ENCODE results near the gene EPS8.

The EPS8 gene

DNA sequence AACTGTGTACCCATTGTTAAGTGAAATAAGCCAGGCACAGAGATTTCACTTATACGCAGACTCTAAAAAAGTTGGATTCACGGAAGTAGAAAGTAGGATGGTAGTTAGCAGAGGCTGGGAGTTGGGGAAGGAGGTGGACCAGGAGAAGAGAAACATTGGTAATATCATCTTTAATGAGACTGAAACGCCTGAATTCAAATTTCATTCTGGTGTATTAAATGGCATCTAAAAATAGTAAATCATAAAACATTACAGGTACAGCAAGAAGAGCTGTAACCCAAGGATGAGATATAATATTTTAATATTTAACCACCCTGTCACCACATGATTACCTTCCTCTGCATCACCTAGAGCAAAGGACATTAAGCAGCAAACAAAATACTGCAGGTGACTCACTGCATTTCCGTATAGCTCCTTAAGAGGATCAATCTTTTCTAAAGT, 99.4 kb downstream of the EPS8 start:
- no peak for DNase-seq (ENCODE audit: low read depth)

DNA sequence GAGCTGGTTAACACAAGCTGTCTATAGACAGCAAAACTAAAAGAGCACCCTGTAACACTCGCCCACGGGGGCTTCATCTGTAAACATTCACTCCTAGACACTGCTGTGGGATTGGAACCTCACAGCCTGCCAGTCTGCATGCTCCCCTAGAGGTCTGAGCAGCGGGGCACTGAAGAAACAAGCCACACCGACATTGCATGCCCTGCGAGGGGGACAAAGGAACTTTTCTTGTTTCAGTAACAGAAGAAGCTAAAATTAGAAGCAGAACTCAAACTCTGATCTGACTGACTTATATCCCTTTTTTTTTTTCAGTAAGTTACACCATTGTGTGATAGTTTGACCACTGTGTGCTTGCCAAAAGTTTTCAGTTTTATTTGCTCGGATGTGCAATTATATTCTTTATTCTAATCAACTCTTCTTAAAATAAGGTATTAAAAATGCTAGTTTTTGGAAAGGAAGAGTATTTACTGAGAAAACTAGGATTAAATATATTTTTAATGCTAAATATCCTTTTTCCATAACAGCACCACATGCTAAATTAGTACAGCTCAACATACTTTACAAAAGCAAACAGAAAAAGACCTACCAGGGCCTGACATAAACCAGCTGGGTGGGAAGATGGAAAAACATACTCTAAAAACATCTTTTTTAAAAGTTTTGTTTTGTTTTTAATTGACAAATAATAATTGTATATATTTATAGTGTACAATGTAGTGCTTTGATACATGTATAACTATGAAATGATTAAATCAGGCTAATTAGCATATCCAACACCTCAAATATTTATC, 100.2 kb downstream of the EPS8 start:
- DNase-seq (ENCODE audit: low read depth), result no peak

DNA sequence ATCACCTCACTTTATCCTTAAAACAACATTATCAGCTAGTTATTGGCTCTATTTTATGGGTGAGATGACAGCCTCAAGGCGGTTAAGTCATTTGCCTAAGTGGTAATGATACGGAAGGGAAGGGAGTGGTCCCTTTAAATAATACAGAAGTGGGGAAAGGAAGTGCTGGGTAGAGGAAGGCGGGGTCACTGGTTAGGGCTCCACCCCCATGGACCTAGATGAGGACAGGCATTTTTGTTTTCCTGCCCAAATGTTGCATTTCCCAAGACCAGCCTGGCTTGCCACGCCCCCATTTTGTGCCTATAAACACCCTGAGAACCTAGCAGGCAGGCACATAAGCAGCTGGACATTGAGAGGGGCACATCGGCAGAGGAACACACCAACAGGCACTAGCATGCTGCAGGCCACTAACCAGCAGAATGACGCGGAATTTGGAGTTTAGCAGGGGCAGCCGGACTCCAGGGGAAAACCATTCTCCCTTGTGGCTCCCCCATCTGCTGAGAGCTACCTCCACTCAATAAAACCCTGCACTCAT, 100.9 kb downstream of the EPS8 start:
- DNase-seq (ENCODE audit: low read depth), result peak; percentile 36

DNA sequence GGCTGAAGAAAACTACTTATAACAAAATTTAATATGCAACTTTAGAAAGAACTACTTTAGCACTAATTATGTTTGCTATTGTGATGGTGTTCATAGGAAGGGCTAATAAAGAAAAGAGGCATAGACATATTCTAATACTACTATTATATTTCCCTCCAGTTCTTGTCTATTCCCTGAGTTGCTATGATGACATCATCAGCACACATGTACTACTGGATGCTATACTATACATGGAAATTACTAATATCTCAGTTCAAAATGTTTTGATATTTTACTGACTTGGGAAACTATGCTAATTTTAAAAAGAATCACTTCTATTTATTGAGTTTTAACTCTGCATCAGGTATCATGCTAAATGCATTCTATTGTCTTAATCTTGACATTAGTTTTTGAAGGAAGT, 101.6 kb downstream of the EPS8 start:
- no peak for DNase-seq (ENCODE audit: low read depth)

DNA sequence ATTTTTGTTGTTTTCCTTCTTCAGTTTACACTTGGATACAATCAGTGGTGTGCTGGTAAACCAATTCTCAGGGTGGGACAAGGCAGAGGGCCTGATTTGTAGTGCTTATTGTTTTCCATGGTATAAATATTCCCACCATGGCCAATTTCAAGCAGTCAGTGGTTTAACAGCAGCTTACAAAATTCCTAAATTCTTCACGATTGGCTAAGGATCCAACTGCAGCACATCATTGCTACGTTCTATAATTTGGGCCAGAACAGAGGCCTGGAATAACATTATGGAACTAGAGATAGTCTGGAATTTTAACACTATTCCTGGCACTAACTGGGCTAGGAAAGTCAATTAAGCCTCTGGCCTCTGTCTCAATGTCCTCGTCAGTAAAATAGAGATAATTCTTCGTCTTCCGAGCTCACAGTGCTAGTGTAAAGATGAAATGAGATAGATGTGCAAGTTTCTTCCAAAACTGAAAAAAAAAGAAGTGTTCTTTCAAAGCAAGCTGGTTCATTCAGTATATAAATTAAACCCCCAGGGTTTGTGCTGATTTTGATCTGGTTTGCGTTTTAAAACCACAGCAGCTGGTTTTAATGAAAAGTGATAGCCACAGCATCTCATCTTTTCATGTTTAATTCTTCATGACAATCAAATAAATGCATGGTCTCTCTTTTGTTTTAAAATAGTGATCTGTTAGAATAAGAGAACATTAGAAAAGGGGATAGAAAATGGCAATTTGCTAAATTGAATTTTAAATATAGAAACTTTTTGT, 104.1 kb downstream of the EPS8 start:
- no peak for DNase-seq (ENCODE audit: low read depth)

DNA sequence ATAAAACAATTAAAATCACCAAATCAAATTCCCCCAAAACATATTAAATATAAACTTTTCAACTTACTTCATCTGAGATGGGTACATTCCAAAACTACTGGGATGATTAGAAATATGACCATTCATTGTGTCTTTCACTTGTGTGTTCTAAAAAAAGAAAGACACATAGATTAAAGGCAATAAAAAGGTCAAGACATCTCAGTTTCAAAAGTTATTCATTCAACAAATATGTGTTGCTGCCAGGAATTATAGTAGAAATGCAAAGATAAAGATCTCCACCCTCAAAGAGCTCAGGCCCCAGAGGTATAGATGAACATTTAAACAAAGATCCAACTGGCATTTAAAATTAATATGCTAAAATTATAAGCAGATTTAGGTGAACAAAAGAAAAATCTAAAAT, 106.4 kb downstream of the EPS8 start:
- no peak for DNase-seq (ENCODE audit: low read depth)

DNA sequence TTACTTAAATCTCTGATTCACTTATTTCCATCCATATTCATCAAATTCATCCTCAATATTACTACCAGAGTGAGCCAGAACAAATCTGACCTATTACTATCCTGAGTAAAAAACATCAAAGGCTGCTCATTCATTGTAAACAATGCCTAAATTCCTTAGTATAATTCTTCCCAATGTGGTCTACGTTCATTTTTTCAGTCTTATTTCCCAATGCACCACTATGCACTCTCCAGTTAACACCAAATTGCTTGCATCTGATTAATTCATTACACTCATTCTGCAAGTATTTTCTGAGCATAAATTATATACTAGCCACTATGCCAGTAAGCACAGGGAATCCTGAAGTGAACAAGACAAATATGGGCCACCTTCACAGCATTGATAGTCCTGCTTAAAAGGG, 110.0 kb downstream of the EPS8 start:
- no peak for DNase-seq (ENCODE audit: low read depth)

DNA sequence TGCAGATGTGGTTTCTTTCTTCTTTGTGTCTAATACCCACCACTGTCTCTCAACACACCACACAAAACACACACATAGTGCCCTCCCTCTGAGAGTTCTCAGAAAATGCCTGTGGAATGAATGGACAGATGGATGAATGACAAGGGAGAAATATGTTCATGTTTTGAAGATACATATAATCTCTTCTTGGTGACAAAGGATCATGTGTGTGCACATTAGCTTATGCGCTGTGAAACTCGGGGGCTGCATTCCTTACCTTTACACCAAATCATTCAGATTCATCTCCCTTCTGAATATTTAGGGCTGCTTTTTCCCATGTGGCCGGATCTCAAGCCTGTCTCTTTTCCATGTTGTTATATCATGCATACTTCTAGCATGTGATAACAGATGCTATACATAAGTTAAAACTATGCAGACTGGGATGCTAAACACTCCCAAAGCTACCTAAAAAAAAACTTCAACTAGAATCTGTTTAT, 111.4 kb downstream of the EPS8 start:
- no peak for DNase-seq (ENCODE audit: low read depth)

DNA sequence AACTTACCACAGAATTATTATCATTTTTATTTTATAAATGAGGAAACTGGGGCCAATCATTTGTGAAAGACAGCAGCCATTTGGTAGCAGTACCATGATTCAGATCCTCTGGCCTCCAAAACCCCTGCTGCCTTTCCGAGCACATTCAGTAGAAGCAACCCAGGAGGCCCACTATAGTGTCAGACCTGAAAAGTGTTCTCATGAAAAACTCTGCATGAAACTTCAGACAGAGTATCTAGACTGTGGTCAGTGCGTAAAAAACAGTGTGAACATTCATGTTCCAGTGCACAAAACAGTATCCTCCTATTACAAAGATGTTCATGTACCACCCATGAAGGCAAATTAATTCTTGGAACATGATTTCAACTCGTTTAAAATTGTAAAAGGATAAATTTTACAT, 112.0 kb downstream of the EPS8 start:
- DNase-seq (ENCODE audit: low read depth), result no peak

DNA sequence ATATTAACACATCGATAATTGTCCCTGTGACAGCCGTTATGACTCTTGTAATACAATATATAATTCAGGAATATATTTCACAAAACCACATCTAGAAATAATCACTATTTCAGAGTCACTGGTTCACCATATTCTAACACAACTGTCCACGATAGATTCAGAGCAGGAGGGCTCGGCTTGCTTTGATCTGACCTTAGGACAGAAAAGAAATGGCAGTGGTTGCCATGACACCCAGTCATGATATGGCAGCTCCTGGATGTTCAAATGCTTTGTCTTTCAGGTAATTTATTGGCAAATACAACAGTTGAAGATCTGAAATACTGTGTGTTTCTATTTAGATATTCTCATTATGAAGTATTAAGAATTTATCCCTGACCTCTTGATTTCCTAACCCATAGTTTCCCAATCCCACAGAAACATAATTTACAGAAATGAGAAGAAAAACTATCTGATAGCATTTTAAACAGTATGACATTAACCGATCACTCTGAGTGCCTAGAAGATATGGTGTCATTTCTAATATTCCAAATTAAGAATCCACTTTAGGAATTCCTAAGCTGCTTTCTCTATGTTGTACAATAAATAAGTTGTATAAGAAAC, 116.4 kb downstream of the EPS8 start:
- DNase-seq (ENCODE audit: low read depth), result no peak

DNA sequence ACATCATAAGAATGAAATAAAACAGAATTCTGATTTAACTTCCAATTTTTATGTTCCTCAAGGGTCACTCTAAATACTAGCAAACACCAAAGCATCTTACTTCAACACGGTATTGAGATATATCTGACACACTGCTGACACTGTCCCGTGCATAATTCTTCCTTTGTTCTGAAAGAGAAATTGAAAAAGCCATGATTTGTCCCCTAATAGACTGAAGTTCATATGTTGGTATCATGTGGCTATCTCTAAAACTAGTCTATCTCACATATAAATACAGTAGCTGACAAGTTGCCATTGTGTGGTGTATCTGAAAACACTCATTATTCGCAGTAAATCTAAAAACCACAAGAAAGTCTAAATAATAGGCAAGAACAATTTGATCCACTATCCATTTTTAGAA, 118.4 kb downstream of the EPS8 start:
- DNase-seq (ENCODE audit: low read depth), result no peak

DNA sequence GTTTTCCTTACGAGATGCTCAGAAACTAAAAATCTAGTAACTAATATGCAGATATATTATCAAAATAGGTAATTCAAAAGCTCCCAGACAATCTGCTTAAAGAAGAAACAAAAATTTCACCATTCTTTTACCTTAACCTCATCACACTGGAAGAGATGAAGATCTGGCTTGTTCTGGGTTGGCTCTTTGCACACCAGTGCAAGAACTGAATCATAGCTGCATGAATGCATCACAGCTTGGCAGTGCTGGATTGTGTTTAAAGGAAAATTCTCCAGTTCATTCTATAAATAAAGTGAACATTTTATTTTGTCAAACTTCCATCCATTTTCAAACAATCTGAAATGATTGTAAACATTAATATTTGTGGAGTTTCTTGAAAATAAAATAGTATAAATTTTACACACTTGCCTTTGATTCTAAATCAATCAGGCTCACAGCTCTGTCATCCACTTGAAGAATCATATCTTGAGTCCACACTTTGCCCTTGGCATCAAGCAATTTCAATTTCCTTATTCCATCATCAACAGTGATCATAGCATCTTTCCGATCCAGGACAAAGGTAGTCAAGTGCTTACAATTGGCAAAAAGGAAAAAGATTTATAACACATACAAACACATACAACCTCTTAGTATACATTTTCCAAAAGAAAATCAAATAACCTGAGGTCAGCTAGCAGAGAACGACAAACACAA, 119.8 kb downstream of the EPS8 start:
- DNase-seq (ENCODE audit: low read depth), result no peak

DNA sequence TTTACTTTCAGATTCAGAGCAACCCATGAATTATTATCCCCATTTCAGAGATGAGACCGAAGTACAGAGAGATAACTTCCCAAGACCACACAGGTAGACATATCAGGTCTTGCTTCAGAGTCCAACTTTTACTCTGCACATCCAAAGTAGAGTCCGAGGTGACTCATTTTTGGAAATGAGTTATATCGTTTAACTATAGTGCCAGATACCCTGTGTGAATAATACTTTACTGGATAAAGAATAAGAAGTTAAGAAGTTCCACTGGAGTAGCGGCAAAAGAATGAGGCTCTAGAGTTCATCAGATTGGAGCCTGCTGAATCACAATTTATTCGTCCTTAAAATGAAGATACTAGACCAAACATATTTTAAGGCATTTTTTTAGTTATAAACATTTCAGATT, 124.7 kb downstream of the EPS8 start:
- no peak for DNase-seq (ENCODE audit: low read depth)

DNA sequence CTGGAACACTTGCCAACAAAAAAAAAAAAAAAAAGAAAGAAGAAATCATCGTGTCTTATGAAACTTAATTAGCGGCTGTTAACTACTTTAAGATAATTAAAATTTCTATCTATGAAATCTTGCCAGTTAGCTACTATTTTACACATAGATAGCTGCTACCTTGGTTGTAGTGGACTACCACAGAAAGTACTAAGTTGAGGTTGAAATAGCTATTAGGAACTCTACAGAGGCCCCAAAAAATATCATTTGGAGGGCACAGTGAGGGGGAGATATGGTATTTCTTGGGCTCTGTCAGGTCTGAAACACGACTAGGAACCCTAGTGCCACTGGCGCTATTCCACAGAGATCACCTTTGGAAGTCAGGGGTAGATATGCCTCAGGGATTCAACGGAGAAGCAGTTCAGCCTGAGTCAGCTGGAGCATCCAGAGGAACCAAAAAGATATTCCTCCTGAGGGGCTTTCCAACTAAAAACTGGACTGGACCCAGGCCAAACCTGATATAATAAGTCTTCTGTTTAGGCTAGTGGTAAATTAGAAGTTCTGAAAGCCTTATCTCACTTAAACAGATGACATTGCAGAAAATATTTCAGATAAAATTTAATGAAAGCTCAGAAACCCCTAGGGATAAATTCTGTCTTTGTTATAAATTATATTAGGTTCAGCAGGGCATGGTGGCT, 126.1 kb downstream of the EPS8 start:
- DNase-seq (ENCODE audit: low read depth), result no peak

DNA sequence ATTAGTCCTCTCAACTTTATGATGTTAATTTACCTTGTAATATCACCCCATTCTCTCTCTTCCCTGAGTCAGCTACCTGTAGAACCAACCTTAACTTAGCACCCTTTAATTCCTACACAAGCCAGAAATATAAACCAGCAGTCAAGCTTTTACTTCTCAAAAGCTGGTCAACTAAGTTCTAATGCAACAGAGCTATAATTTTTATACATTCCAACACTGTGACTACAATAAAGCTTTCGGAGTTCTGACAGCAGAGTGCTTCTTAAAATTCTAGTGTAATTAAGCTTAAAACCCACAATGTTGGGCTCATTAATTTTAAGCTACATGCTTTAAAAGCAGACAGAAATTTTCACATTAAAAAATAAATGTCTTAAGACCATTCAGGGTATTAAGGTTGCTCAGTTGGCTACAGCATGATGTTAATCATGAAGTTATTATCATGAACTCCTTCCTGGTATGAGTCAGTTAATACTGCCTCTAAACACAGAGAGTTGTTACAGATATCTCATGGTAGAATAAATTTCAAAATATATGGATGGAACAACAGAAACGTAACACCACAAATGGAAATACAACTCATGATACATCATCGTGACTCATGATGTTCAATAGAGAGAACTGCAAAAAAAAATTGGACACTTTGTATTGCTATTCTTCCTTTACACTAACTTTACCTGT, 126.7 kb downstream of the EPS8 start:
- DNase-seq (ENCODE audit: low read depth), result no peak

DNA sequence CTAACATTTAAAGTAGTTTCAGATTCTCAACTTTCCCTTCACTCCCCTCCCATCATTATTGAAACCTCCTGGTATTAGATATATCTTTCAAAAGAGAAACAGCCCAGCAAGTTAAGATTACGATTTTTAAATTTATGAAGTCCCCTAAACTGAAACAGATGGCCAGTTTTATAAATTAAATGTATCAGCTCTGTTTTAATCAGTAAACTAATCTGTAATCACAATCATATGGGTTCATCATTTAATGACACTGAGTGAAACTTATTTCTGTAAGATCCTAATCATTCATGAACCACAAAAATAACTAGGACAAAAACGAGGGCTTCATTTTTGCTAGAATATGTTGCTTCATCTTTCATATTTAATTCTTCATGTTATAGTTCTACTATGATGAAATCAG, 137.8 kb downstream of the EPS8 start:
- no peak for DNase-seq (ENCODE audit: low read depth)

DNA sequence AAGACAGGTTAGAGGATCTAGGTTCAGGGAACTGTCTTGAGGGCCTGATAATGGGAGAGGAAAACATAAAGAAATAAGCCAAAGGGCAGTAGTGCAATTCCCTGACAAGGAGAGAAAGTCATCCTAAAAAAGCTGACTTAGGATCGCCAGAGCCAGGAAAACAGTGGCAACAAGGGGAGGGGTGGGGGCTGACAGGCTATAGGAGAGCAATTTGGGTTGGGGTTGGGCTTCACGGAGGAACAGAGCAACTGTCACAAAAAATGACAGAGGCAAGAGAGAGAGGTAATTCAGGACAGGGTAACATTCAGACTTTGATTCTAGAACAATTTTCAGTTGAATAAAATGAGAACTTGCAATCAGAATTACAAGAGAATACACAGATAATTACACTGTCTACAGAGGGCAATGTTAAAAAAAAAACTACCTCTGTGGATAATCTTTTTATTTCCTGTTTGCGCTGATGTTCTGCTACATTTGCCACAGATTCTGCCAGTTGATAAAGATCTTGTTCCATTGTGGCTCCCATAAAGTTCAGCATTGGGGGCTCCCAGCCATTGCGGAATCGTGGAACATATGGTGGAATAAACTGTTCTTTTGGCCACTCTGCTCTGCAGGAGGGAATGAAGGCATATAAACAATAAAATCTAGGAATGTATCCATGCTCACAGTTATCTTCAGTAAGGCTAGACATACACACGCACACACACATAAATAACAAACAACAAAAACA, 138.6 kb downstream of the EPS8 start:
- no peak for DNase-seq (ENCODE audit: low read depth)

DNA sequence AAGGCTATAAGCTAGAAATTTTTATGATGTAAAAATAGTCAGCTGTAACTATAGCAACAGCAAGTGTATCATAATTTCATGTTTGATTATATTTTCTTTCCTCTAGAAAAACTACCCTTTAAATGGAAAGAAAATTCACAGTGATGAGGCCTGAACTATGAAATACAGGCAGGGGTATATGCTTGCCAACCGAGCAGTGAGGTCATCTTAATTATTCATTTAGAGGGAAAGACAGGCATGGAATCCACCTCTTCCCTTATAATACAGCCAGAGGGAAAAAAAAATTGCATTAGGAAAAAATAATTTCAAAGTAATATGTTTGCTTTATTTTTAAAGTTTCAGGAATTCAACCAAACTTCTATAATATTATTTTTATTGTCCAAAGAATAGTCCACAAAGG, 139.8 kb downstream of the EPS8 start:
- DNase-seq (ENCODE audit: low read depth), result no peak

DNA sequence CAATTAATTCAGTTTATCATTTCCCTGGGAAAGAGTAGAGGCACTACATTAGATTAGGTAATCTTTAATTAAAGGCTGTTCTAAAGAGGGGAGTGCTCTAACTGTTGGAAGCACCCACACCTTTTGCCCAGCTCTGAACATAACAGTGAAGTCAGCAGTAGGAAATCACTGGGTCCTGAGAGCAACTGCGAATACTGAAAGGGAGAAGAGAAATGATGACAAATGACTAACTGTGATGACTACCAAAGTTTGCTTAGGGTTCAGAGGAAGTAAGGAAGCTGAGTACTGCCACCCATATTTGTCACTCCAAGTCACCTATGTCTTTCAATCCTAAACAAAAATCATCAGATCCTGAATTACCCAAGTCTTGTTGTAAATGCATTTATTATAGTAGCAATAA, 140.6 kb downstream of the EPS8 start:
- no peak for DNase-seq (ENCODE audit: low read depth)

DNA sequence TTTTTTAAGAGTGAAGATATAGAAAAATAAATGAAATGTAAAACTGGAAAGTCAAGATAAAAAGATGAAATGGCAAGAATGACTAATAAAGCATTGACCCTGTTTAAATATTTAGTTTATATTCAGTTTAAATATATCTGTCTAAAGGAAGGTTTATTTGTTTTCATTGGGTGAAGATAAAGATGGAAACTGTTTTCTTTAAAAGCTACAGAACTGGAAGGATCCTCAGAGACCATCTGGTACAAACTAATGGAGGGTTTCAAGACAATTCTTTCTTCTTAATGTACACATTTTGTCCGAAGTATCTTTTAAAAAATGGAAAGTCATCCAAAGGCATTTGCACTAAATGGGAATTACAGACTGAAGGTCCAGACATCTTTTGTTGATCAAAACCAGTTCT, 142.6 kb downstream of the EPS8 start:
- no peak for DNase-seq (ENCODE audit: low read depth)
